Ovary (tissue), 9 donors: ENCODE results near the gene GRIN2A. TPM values are rescaled to one million over a fixed set of nuclear protein-coding genes. Genes with fewer than 3 reads are reported as not detected.

Experiments
- DNase-seq, 5 donors: peaks; one replicate each; pipeline ENCODE4 v3.0.0-alpha.2; 2019 to 2020
- H3K27ac ChIP-seq, 2 donors: fragments of 200-600 bp; one replicate each; pipeline versions ENCODE4 v1.5.1 to v1.8.0; 2019 to 2022
- H3K27me3 ChIP-seq: fragments of 200-600 bp; one replicate; pipeline ENCODE4 v1.8.0; 2022
- H3K36me3 ChIP-seq: fragments of 200-600 bp; sonication (generic); one replicate; pipeline ENCODE4 v1.5.1; 2019
- H3K4me1 ChIP-seq: one replicate; pipeline ENCODE4 v1.8.1; 2013; ENCODE audit warnings: mild to moderate bottlenecking, moderate library complexity; ENCODE audit not compliant: insufficient read depth
- H3K4me3 ChIP-seq: fragments of 200-600 bp; sonication (generic); one replicate; pipeline ENCODE4 v1.5.1; 2017
- H3K9me3 ChIP-seq, 2 donors: fragments of 200-600 bp in 1 of 2; sonication (generic) in 1 of 2; one replicate each; pipeline versions ENCODE4 v1.5.1 to v1.8.1; 2013 to 2019; ENCODE audit warnings: mild to moderate bottlenecking in 1 of 2, moderate library complexity in 1 of 2
- CTCF ChIP-seq, 3 donors: fragments of 450-650 bp in 2 of 3; fragments of 200-600 bp in 1 of 3; IDR thresholded peaks; one replicate each; pipeline versions ENCODE4 v1.5.1 to v1.8.0; 2016 to 2022; ENCODE audit warnings: antibody characterized with exemption in 3 of 3, mild to moderate bottlenecking in 1 of 3
- EP300 ChIP-seq: sonication (generic); formaldehyde crosslinking; IDR thresholded peaks from one replicate; pipeline ENCODE4 v1.6.1; 2017; ENCODE audit warnings: antibody characterized with exemption
- POLR2A ChIP-seq: fragments of 450-650 bp; IDR thresholded peaks from one replicate; pipeline ENCODE4 v1.6.1; 2017; ENCODE audit warnings: antibody characterized with exemption, mild to moderate bottlenecking, moderate library complexity
- WGBS, 3 donors: extraction: QIAGEN DNeasy Blood & Tissue Kit in 1 of 3; methylation state at CpG; one replicate each; pipeline versions ENCODE4 v1.1.5 to v1.1.7; 2013 to 2017; 5-methylcytosine and 5-hydroxymethylcytosine counted together
- intact Hi-C, 4 donors: fragments of 100-400 bp; cut with DNase I; formaldehyde crosslinking; loops; one replicate each; pipeline versions ENCODE4 v1.11.0 to v1.15.1; 2022 to 2023
- polyA plus RNA-seq, 2 donors: library from polyadenylated mRNA; stranded (reverse); fragments of 200-250 nt in 1 of 2; fragments of 350-450 nt in 1 of 2; fragmentation: Illumina TruSeq in 1 of 2; extraction: RNeasy Lipid Tissue Mini Kit (QIAGEN cat#74804) in 1 of 2; gene quantifications; one replicate each; pipeline ENCODE4 v1.2.3, GENCODE V29; 2013 to 2014
- small RNA-seq: library from RNA; depleted of rRNA; stranded (forward); fragments of <200 nt; gene quantifications from one replicate; pipeline ENCODE3, GENCODE V24; 2016
- total RNA-seq, 7 donors: library from RNA; depleted of rRNA in 2 of 7; stranded (reverse); fragments of >200 nt in 2 of 7; fragmentation: NEBNext Ultra II Directional in 3 of 7; extraction: Animal tissue kit (Norgen Biotek cat#: 25700) in 3 of 7; gene quantifications; one replicate each; pipeline versions ENCODE4 v1.1.0 to v1.2.4, GENCODE V29; 2016 to 2023
- donor health status: DM: no; HTN: no; CAD: no; lungs with moderate emphysema.
- donor health status: DM: no; HTN: no; CAD: no.
- donor health status: Bipolar disorder and iron deficiency.
- donor health status: DM: yes; HTN: yes; CAD: no.
- donor health status: DM: no; HTN: no; CAD: no.
- donor health status: DM: yes; HTN: yes; CAD: no.

Gene GRIN2A
- total and polyA plus RNA-seq, 9 donors = 0.08 to 5.4 (median 0.57) TPM; not detected in 1

- WGBS, 3 donors = 72 to 75% (median 73%) methylated on average over 5 of the region's 5 CpGs
- DNase-seq = no peak
- no peaks in the 10 kb centered on the region for H3K4me1 ChIP-seq
- intact Hi-C loops = no loop called here
- H3K36me3 ChIP-seq = no peaks in the 10 kb centered on the region
- H3K27me3 ChIP-seq = no peaks in the 10 kb centered on the region
- no peak overlapping the region for H3K27ac ChIP-seq
- TF ChIP-seq CTCF (IDR thresholded peaks at IDR 0.05) (no peak), EP300 (no peak), POLR2A (no peak)
- H3K9me3 ChIP-seq = no peaks in the 10 kb centered on the region
- H3K4me3 ChIP-seq = no peak overlapping the region
Measured at GRCh38 chr16:9708972-9709620, 473.1 kb downstream of the GRIN2A start.

GRCh38 chr16:9706217-9706836 is 475.9 kb downstream of the GRIN2A start:
- H3K36me3 ChIP-seq = no peaks in the 10 kb centered on the region
- intact Hi-C loops = no loop called here
- no peaks in the 10 kb centered on the region for H3K4me1 ChIP-seq
- DNase-seq = no peak
- no peaks in the 10 kb centered on the region for H3K27me3 ChIP-seq
- H3K27ac ChIP-seq = no peak overlapping the region
- WGBS, 3 donors = 29 to 53% (median 36%) methylated on average over 6 of the region's 6 CpGs
- H3K4me3 ChIP-seq = no peak overlapping the region
- TF ChIP-seq EP300 = no peak
- no peak for TF ChIP-seq CTCF (IDR thresholded peaks at IDR 0.05)
- TF ChIP-seq POLR2A = no peak
- no peaks in the 10 kb centered on the region for H3K9me3 ChIP-seq

GRCh38 chr16:9703731-9704130 is 478.5 kb downstream of the GRIN2A start:
- Histone ChIP-seq H3K27me3 (no peaks in the 10 kb centered on the region), H3K4me1 (no peaks in the 10 kb centered on the region), H3K36me3 (no peaks in the 10 kb centered on the region), H3K4me3 (no peak overlapping the region), H3K27ac (no peak overlapping the region), H3K9me3 (no peaks in the 10 kb centered on the region)
- DNase-seq = no peak
- WGBS, 3 donors = 64 to 75% (median 73%) methylated on average over 1 of the region's 1 CpG
- intact Hi-C loops = no loop called here
- TF ChIP-seq CTCF (IDR thresholded peaks at IDR 0.05) (no peak), POLR2A (no peak), EP300 (no peak)

Small RNA genes lying within 50 kb of the gene (small RNA-seq; reads per million reads assigned to genes)
- gene RN7SL493P = not detected

Other genes starting within 250 kb of the GRIN2A start
- gene ATF7IP2, start 203.6 kb upstream of the GRIN2A start, total RNA-seq = 10 to 100 TPM in 2 of 7 donors, 1 to 10 TPM in 5; 3.5 to 20.8 (median 8.8) TPM
- 10 to 100 TPM in 1 of 2 donors, 1 to 10 TPM in 1; 6.6 to 10.4 TPM for gene ATF7IP2, start 203.6 kb upstream of the GRIN2A start, polyA plus RNA-seq